SK-N-SH (cell line): Measurements from ENCODE around the gene PHLDB2. TPM values are rescaled to one million over a fixed set of nuclear protein-coding genes. Genes with fewer than 3 reads are reported as not detected.

Experiments
- CTCF ChIA-PET: fragments of 300-600, 350-600 bp; formaldehyde crosslinking; extraction: SDS; loops from one replicate; lab custom pipeline; 2021; lab: Yijun Ruan, JAX
- POLR2A ChIA-PET: fragments of 350-600 bp; sonication (Branson Sonifier 250); formaldehyde crosslinking; extraction: SDS; loops from one replicate; lab custom pipeline; 2020; ENCODE audit warnings: antibody characterized with exemption, inconsistent platforms; lab: Yijun Ruan, JAX
- DNase-seq: peaks from one replicate; pipeline ENCODE4 v3.0.0; 2012
- H2AFZ ChIP-seq: fragments of 200-600 bp; sonication (generic); 2 replicates; pipeline ENCODE4 v1.8.1; 2016; ENCODE audit warnings: antibody characterized with exemption, mild to moderate bottlenecking, low read depth
- H3F3A ChIP-seq: fragments of 200-600 bp; sonication (generic); replicated peaks from 2 replicates; pipeline ENCODE3; 2016; ENCODE audit warnings: antibody characterized with exemption, mild to moderate bottlenecking; ENCODE audit not compliant: insufficient read depth
- H3K27ac ChIP-seq, 2 experiments: fragments of 200-500 bp in 1 of 2; fragments of 200-600 bp in 1 of 2; sonication (Bioruptor generic) in 1 of 2; sonication (generic), shearing (Covaris generic) in 1 of 2; 2 replicates each; pipeline versions ENCODE4 v1.5.1 to v1.6.1; 2014 to 2016; ENCODE audit warnings: low read depth in 2 of 2, inconsistent platforms in 1 of 2, low read length in 1 of 2, mild to moderate bottlenecking in 1 of 2, mixed read lengths in 1 of 2
- H3K27me3 ChIP-seq: fragments of 200-600 bp; sonication (generic), shearing (Covaris generic); 2 replicates; pipeline ENCODE4 v1.6.1; 2016; ENCODE audit warnings: mixed run types; ENCODE audit not compliant: insufficient read depth
- H3K36me3 ChIP-seq, 2 experiments: fragments of 200-500 bp in 1 of 2; fragments of 200-600 bp in 1 of 2; sonication (Bioruptor generic) in 1 of 2; sonication (generic) in 1 of 2; replicated peaks in 1 of 2; 2 replicates each; pipeline versions ENCODE3 to v1.5.1; 2014 to 2016; ENCODE audit warnings: low read length in 1 of 2, mild to moderate bottlenecking in 1 of 2; ENCODE audit not compliant: insufficient read depth in 2 of 2, control insufficient read depth in 1 of 2
- H3K4me1 ChIP-seq, 2 experiments: fragments of 200-500 bp in 1 of 2; fragments of 200-600 bp in 1 of 2; sonication (Bioruptor generic) in 1 of 2; sonication (generic), shearing (Covaris generic) in 1 of 2; 2 replicates each; pipeline versions ENCODE4 v1.5.1 to v1.6.1; 2014 to 2016; ENCODE audit warnings: low read depth in 1 of 2, low read length in 1 of 2, mixed run types in 1 of 2; ENCODE audit not compliant: insufficient read depth in 2 of 2, control insufficient read depth in 1 of 2
- H3K4me2 ChIP-seq: fragments of 200-600 bp; sonication (generic), shearing (Covaris generic); 2 replicates; pipeline ENCODE4 v1.6.1; 2017; ENCODE audit warnings: mixed run types
- H3K4me3 ChIP-seq, 2 experiments: fragments of 200-500 bp in 1 of 2; fragments of 200-600 bp in 1 of 2; sonication (Bioruptor generic) in 1 of 2; sonication (generic), shearing (Covaris generic) in 1 of 2; 2 replicates each; pipeline versions ENCODE4 v1.5.1 to v1.8.1; 2014 to 2016; ENCODE audit warnings: low read depth in 2 of 2, inconsistent platforms in 1 of 2, low read length in 1 of 2, mild to moderate bottlenecking in 1 of 2, mixed read lengths in 1 of 2, moderate library complexity in 1 of 2
- H3K79me2 ChIP-seq: fragments of 200-600 bp; sonication (generic); 2 replicates; pipeline ENCODE4 v1.8.1; 2017; ENCODE audit warnings: mild to moderate bottlenecking; ENCODE audit not compliant: insufficient read depth
- H3K9ac ChIP-seq: fragments of 200-600 bp; sonication (generic); 2 replicates; pipeline ENCODE4 v1.6.1; 2017; ENCODE audit warnings: mixed run types
- H3K9me2 ChIP-seq: fragments of 200-600 bp; sonication (generic); 2 replicates; pipeline ENCODE4 v1.6.1; 2017; ENCODE audit warnings: mixed run types
- H3K9me3 ChIP-seq: fragments of 200-600 bp; sonication (generic); 2 replicates; pipeline ENCODE4 v1.6.1; 2017; ENCODE audit warnings: mixed run types, mild to moderate bottlenecking, moderate library complexity
- H4K20me1 ChIP-seq: fragments of 200-600 bp; sonication (generic); 2 replicates; pipeline ENCODE4 v1.6.1; 2017; ENCODE audit warnings: mild to moderate bottlenecking, mixed run types; ENCODE audit not compliant: insufficient read depth
- CHD2 ChIP-seq: fragments of 150-350 bp; IDR thresholded peaks from 2 replicates; pipeline ENCODE4 v1.6.1; 2018; ENCODE audit warnings: low read length; ENCODE audit not compliant: partially characterized antibody
- CTCF ChIP-seq: fragments of 200-600 bp; sonication (generic); IDR thresholded peaks from 2 replicates; pipeline ENCODE4 v1.6.1; 2017; ENCODE audit warnings: antibody characterized with exemption, mild to moderate bottlenecking, moderate library complexity
- EP300 ChIP-seq, 2 experiments: IDR thresholded peaks; 2 replicates each; pipeline versions ENCODE4 v1.4.0 to v1.6.1; 2012; ENCODE audit warnings: borderline replicate concordance in 1 of 2, low read depth in 1 of 2, low read length in 1 of 2
- FOSL2 ChIP-seq: IDR thresholded peaks from 2 replicates; pipeline ENCODE4 v1.4.0; 2012; ENCODE audit warnings: low read depth, mild to moderate bottlenecking, moderate library complexity, borderline replicate concordance
- FOXM1 ChIP-seq: IDR thresholded peaks from 2 replicates; pipeline ENCODE4 v1.4.0; 2012; ENCODE audit warnings: low read depth, mild to moderate bottlenecking
- MXI1 ChIP-seq: IDR thresholded peaks from 2 replicates; pipeline ENCODE4 v1.6.1; 2012; ENCODE audit warnings: mild to moderate bottlenecking, low read depth, low read length, improper control_type of control experiment
- NRF1 ChIP-seq: IDR thresholded peaks from 2 replicates; pipeline ENCODE4 v1.6.1; 2012; ENCODE audit warnings: low read depth, mild to moderate bottlenecking, low read length
- RAD21 ChIP-seq: IDR thresholded peaks from 2 replicates; pipeline ENCODE4 v1.6.1; 2012; ENCODE audit warnings: mild to moderate bottlenecking, low read length
- RCOR1 ChIP-seq: fragments of 150-350 bp; IDR thresholded peaks from 2 replicates; pipeline ENCODE4 v1.6.1; 2017; ENCODE audit warnings: antibody characterized with exemption, low read length
- RFX5 ChIP-seq: IDR thresholded peaks from 2 replicates; pipeline ENCODE4 v1.6.1; 2012; ENCODE audit warnings: mild to moderate bottlenecking, improper control_type of control experiment, low read length
- SIN3A ChIP-seq: IDR thresholded peaks from 2 replicates; pipeline ENCODE4 v1.6.1; 2012; ENCODE audit warnings: low read depth, mild to moderate bottlenecking, low read length, moderate library complexity, borderline replicate concordance
- SMC3 ChIP-seq: IDR thresholded peaks from 2 replicates; pipeline ENCODE4 v1.6.1; 2012; ENCODE audit warnings: low read depth, low read length, improper control_type of control experiment
- ZBTB33 ChIP-seq: IDR thresholded peaks from 2 replicates; pipeline ENCODE4 v1.4.0; 2012; ENCODE audit warnings: low read depth, borderline replicate concordance
- WGBS: methylation state at CpG from one replicate; pipeline ENCODE4 v1.1.6; 2017; ENCODE audit warnings: low lambda C conversion rate; 5-methylcytosine and 5-hydroxymethylcytosine counted together
- polyA plus RNA-seq, 3 experiments: library from polyadenylated mRNA; depleted of rRNA; stranded (reverse); fragments of >200 nt; gene quantifications; 2 replicates each; pipeline ENCODE4 v1.2.3, GENCODE V29; 2012
- TF ChIP-seq, protein P1 (sequence below): IDR thresholded peaks from 2 replicates; pipeline ENCODE4 v1.4.0; 2012; ENCODE audit warnings: low read depth
- TF ChIP-seq, protein P2 (sequence below): fragments of 150-350 bp; IDR thresholded peaks from 2 replicates; pipeline ENCODE4 v1.6.1; 2017; ENCODE audit warnings: antibody characterized with exemption, low read length, low read depth, borderline replicate concordance

PHLDB2 gene
- polyA plus RNA-seq, 1 of the 3 experiments (the other 2 are of a cell fraction) = 18.0 TPM

- POLR2A ChIA-PET = interaction anchor here (0.7 to 2.0 kb wide), 3 partner anchors 10 to 14 kb away, joined by 3 to 11 read pairs (median 3); partner anchors contain the start of gene TAGLN3
Measured at GRCh38 chr3:112013058-112013783, 154.2 kb downstream of the PHLDB2 start.

More at GRCh38 chr3:112013058-112013783, 154.2 kb downstream of the PHLDB2 start:
- peak; percentile 48 for DNase-seq
- Histone ChIP-seq H3K79me2 (no peaks in the 10 kb centered on the region), H3K4me1 (peaks cover 3 to 8% of the 10 kb centered on the region in 2 experiments; a peak in 2 of 4 replicates), H3K9ac (no peak overlapping the region), H4K20me1 (no peaks in the 10 kb centered on the region)
- TF ChIP-seq CTCF (peak; percentile 66), RAD21 (peak; percentile 81), EP300 (IDR thresholded peaks at IDR 0.05; ENCODE audit: borderline replicate concordance in 1 of 2, low read depth in 1 of 2, low read length in 1 of 2) (no peak), NRF1 (no peak), SMC3 (peak; percentile 70), RFX5 (no peak), CHD2 (no peak), SIN3A (no peak), ZBTB33 (peak; percentile 53; the same call in 1 of the 2 replicates), MXI1 (no peak), FOSL2 (no peak), FOXM1 (no peak), RCOR1 (peak; percentile 17; the same call in 1 of the 2 replicates)
- TF ChIP-seq, protein P1, sequence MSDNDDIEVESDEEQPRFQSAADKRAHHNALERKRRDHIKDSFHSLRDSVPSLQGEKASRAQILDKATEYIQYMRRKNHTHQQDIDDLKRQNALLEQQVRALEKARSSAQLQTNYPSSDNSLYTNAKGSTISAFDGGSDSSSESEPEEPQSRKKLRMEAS = no peak
- TF ChIP-seq, protein P2, sequence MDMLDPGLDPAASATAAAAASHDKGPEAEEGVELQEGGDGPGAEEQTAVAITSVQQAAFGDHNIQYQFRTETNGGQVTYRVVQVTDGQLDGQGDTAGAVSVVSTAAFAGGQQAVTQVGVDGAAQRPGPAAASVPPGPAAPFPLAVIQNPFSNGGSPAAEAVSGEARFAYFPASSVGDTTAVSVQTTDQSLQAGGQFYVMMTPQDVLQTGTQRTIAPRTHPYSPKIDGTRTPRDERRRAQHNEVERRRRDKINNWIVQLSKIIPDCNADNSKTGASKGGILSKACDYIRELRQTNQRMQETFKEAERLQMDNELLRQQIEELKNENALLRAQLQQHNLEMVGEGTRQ = no peak
- TF ChIP-seq, all 33 proteins: peak for 5
- Histone ChIP-seq H2AFZ (no peak overlapping the region), H3K4me2 (no peak overlapping the region), H3K9me2 (no peaks in the 10 kb centered on the region), H3K9me3 (no peaks in the 10 kb centered on the region), H3K4me3 (no peak overlapping the region), H3F3A (no peaks in the 10 kb centered on the region), H3K27me3 (no peaks in the 10 kb centered on the region), H3K27ac (no peak overlapping the region), H3K36me3 (peaks cover 0 to 20% of the 10 kb centered on the region in 2 experiments)
- 57% methylated on average over 17 of the region's 19 CpGs for WGBS
- CTCF ChIA-PET = interaction anchor here (0.5 to 7.3 kb wide), 36 partner anchors 9 to 906 kb away, joined by 3 to 165 read pairs (median 5); partner anchors contain the start of genes ABHD10 and TAGLN3
